ENCODE data around the gene STMP1.
"Not testable (repeated sequence)": the region's sequence is repeated elsewhere in the genome, so short reads cannot be mapped to it uniquely, and the experiment has no call there.

DNA sequence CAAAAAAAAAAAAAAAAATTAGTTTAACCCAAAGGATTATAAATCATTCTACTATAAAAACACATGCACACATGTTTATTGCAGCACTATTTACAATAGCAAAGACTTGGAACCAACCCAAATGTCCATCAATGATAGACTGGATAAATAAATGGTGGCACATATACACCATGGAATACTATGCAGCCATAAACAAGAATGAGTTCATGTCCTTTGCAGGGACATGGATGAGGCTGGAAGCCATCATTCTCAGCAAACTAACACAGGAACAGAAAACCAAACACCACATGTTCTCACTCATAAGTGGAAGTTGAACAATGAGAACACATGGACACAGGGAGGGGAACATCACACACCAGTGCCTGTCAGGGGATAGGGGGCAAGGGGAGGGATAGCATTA, 22.6 kb upstream of the STMP1 start:
- TF ChIP-seq CTCF (conservative IDR thresholded peaks at IDR 0.05); EZH2 (IDR thresholded peaks at IDR 0.05; ENCODE audit: low read depth): not testable (repeated sequence)

All from PC-9 (cell line).